Limb (tissue), 2 donors: Measurements from ENCODE around the gene CMC1.

Experiments
- DNase-seq, 2 donors: peaks; one replicate each; pipeline ENCODE4 v3.0.0-alpha.2; 2016; ENCODE audit errors: extremely low spot score in 2 of 2

CMC1 gene

GRCh38 chr3:28349469-28350000, 108.1 kb downstream of the CMC1 start:
- DNase-seq: no peak
